Stomach (tissue), 4 donors: ENCODE results near the gene RPS6KA4.

Experiments
- EP300 ChIP-seq: sonication (generic); formaldehyde crosslinking; IDR thresholded peaks from one replicate; pipeline ENCODE4 v1.6.1; 2017; ENCODE audit warnings: antibody characterized with exemption
- POLR2A ChIP-seq, 4 donors: fragments of 450-650 bp; IDR thresholded peaks; one replicate each; pipeline ENCODE4 v1.6.1; 2016; ENCODE audit warnings: antibody characterized with exemption in 4 of 4, control low read depth in 2 of 4, mild to moderate bottlenecking in 1 of 4, moderate library complexity in 1 of 4
- POLR2AphosphoS5 ChIP-seq, 3 donors: sonication (generic); formaldehyde crosslinking; IDR thresholded peaks; one replicate each; pipeline ENCODE4 v1.6.1; 2016; ENCODE audit warnings: antibody characterized with exemption in 3 of 3
- TF ChIP-seq, protein P1 (sequence below), 7 experiments: fragments of 450-650 bp in 4 of 7; fragments of 200-600 bp in 3 of 7; sonication (generic) in 3 of 7; IDR thresholded peaks; one replicate each; pipeline ENCODE4 v1.5.1; 2016 to 2019; ENCODE audit warnings: antibody characterized with exemption in 7 of 7, control low read depth in 2 of 7, mild to moderate bottlenecking in 1 of 7

GRCh38 chr11:64362339-64362738 is 3.4 kb downstream of the RPS6KA4 start:
- TF ChIP-seq EP300 = no peak
- TF ChIP-seq POLR2A (IDR thresholded peaks at IDR 0.05) = no peak
- TF ChIP-seq, protein P1, sequence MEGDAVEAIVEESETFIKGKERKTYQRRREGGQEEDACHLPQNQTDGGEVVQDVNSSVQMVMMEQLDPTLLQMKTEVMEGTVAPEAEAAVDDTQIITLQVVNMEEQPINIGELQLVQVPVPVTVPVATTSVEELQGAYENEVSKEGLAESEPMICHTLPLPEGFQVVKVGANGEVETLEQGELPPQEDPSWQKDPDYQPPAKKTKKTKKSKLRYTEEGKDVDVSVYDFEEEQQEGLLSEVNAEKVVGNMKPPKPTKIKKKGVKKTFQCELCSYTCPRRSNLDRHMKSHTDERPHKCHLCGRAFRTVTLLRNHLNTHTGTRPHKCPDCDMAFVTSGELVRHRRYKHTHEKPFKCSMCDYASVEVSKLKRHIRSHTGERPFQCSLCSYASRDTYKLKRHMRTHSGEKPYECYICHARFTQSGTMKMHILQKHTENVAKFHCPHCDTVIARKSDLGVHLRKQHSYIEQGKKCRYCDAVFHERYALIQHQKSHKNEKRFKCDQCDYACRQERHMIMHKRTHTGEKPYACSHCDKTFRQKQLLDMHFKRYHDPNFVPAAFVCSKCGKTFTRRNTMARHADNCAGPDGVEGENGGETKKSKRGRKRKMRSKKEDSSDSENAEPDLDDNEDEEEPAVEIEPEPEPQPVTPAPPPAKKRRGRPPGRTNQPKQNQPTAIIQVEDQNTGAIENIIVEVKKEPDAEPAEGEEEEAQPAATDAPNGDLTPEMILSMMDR (IDR thresholded peaks at IDR 0.05) = no peak
- no peak for TF ChIP-seq POLR2AphosphoS5 (IDR thresholded peaks at IDR 0.05)
